Duodenal mucosa (tissue), 2 donors: ENCODE measurements around the gene MYO7B.
"Not testable (repeated sequence)": the region's sequence is repeated elsewhere in the genome, so short reads cannot be mapped to it uniquely, and the experiment has no call there.

Experiments
- H3K27ac ChIP-seq: one replicate; pipeline ENCODE4 v1.7.0; 2013; ENCODE audit warnings: low read depth, low read length
- H3K27me3 ChIP-seq, 2 donors: one replicate each; pipeline ENCODE4 v1.7.0; 2013; ENCODE audit warnings: low read length in 2 of 2, control low read depth in 1 of 2; ENCODE audit not compliant: insufficient read depth in 2 of 2, control insufficient read depth in 1 of 2
- H3K36me3 ChIP-seq, 2 donors: one replicate each; pipeline ENCODE4 v1.7.0; 2013; ENCODE audit warnings: low read length in 2 of 2, control low read depth in 1 of 2; ENCODE audit not compliant: insufficient read depth in 2 of 2, control insufficient read depth in 1 of 2
- H3K4me1 ChIP-seq, 2 donors: one replicate each; pipeline ENCODE4 v1.7.0; 2013; ENCODE audit warnings: low read length in 2 of 2, control low read depth in 1 of 2; ENCODE audit not compliant: insufficient read depth in 2 of 2, control insufficient read depth in 1 of 2
- H3K4me3 ChIP-seq, 2 donors: one replicate each; pipeline ENCODE4 v1.7.0; 2013; ENCODE audit warnings: low read length in 2 of 2, low read depth in 1 of 2
- H3K9ac ChIP-seq, 2 donors: one replicate each; pipeline ENCODE4 v1.7.0; 2013; ENCODE audit warnings: low read length in 2 of 2, low read depth in 1 of 2
- H3K9me3 ChIP-seq, 2 donors: one replicate each; pipeline ENCODE4 v1.7.0; 2013; ENCODE audit warnings: low read length in 2 of 2, control low read depth in 1 of 2; ENCODE audit not compliant: control insufficient read depth in 1 of 2

The MYO7B gene

DNA sequence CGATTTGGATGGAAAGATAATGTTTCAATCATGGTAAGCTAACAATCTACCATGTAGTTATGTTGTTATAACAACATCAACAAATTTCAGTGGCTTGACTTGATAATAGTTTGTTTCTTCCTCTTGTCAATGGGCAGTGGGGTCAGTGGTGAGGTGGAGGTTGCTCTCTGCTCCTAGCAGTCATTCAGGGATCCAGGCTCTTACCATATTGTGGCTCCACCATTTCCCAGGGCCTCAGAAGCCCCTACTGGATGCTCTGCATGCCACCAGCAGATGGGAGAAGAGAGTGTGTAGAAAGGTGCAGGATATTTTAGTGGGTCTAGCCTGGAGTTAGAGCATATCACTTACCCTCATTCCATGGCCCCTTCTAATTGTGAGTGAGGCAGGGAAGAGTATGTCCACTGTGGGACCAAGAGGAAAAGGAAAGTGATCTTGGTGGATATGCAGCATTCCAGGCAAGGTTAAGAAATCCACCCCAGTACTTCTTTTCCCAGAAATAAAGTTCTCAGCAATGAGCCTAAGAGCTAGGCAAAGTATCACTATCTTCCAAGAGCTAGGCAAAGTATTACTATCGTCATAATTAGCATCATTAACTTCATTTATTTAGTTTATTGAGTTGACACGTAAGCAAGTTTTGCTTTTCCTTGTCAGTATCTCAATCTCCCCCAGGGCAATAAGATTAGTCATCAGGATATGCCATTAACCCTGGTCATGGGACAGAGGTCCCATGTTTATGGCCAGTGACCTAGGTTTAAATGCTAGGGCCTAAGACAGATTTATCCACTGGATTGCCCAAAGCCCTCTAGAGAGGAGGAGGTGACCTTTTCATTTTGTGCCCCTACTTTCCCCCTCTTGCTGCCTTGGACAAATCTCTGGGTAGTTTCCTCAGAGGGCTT, 5.0 kb upstream of the MYO7B start:
- H3K9me3 ChIP-seq: no peaks in the 10 kb centered on the region
- H3K27me3 ChIP-seq: no peaks in the 10 kb centered on the region
- peaks cover 40 to 50% of the 10 kb centered on the region in 2 donors for H3K4me1 ChIP-seq
- H3K9ac ChIP-seq: no peak overlapping the region
- no peaks in the 10 kb centered on the region for H3K36me3 ChIP-seq
- peak overlapping the region in 1 of 2 donors; percentile 14 for H3K4me3 ChIP-seq
- peak overlapping the region; percentile 64 for H3K27ac ChIP-seq

DNA sequence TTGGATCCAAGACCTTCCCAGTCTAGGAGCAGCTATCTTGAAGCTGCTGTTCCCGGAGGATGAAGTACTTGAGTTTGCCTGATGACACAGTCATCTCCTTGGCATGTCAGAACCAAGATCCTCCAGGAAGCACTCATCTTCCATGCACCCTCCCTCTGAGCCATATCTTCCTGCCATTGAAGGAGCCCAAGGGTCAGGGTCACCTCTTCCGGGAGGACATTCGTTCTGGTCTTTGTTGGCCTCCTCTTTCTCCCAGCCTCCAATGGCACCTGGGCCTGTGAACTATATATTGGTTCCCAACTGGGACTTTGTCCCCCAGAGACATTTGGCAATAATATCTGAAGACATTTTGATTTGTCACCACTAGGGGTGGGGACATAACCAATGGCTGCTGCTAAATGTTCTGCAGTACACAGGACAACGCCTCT, 4.2 kb upstream of the MYO7B start:
- no peaks in the 10 kb centered on the region for H3K9me3 ChIP-seq
- H3K4me1 ChIP-seq: peaks cover 39 to 50% of the 10 kb centered on the region in 2 donors
- peak overlapping the region in 1 of 2 donors; percentile 14 for H3K4me3 ChIP-seq
- H3K9ac ChIP-seq: no peak overlapping the region
- no peaks in the 10 kb centered on the region for H3K36me3 ChIP-seq
- peak overlapping the region; percentile 64 for H3K27ac ChIP-seq
- H3K27me3 ChIP-seq: no peaks in the 10 kb centered on the region

DNA sequence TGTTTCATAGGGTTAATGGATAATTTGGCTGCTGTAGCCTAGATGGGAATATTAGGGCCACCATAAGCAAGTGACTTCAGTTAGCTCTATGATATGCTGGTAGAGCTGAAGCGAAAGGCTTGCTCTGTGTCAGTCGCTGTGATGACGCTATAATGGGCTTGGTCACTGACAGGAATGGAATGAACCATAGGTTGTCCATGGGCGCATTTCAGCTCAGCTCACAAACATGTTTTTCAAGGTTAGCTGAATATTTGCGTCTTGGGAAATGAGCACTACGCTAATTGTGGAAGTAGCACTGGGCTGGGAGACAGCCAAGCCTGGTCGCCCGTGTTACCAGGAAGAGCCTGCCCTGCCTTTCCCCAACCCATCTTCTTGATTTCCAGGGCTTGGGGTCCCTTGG, 3.2 kb upstream of the MYO7B start:
- Histone ChIP-seq H3K27ac (no peak overlapping the region), H3K27me3 (no peaks in the 10 kb centered on the region)

DNA sequence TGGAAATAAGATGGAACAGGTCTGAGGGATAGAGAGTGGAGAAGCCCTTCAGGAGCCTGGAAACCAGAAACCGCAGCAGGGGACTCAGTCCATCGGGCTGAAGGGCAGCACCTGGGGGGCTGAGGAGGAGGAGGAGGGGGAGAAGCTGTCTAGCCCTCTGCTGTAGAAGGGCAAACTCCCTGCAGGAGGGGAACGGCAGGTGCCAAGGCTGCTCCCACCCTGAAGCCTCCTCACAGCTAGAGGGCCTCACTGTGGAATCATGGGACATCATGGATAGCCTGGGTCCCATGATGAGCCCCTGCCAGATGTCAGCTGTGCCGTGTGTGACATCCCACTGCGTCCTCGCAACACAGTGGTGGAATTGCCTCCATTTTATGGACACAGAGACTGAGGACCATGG, 435 bp downstream of the MYO7B start:
- Histone ChIP-seq H3K36me3 (no peaks in the 10 kb centered on the region), H3K4me3 (peak overlapping the region; percentile 81 to 96), H3K9me3 (no peaks in the 10 kb centered on the region), H3K27me3 (no peaks in the 10 kb centered on the region), H3K9ac (peak overlapping the region; percentile 69 to 97), H3K4me1 (peaks cover 24 to 34% of the 10 kb centered on the region in 2 donors), H3K27ac (peak overlapping the region; percentile 89)

More for the DNA sequence above, 3.2 kb upstream of the MYO7B start:
- Histone ChIP-seq H3K9ac (no peak overlapping the region), H3K4me3 (no peak overlapping the region), H3K36me3 (no peaks in the 10 kb centered on the region), H3K4me1 (peaks cover 38 to 49% of the 10 kb centered on the region in 2 donors), H3K9me3 (no peaks in the 10 kb centered on the region)

DNA sequence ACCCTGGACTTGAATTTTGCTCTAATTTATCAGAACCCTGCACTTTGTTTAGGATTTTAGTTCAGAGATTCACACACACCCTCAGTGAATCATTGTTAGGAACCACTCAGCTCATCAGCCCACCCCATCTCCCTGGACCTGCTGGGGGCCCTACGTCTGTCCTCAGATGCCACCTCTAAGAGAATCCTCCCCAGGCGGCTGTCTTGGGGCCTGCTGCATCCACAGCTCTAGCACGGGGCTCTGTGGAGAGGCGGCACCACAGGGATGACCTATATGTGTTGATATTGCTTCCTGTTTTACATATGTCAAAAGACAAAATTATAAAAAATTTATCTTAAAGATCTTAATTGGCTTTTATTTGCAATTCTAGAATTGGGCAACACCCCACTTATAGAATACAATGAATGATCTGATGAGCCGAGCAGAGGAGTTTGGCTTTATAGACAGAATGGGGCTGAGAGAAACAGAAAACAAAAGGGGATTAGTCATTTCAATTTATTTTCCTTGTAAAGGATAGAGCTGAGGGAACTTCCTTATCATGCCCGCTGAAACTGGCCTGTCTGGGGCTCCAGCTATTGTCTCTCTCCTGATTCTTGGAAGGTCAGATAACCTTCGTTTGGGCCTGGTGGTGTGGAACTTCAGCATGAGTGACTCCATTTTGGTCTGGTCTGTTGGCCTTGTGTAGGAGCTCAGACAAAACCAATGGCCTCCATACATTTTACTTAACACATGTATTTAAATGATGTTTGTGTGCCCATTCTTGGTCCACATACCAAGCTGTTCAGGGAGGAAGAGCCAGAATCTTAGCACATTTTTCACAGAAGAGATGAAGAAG, 1.4 kb downstream of the MYO7B start:
- Histone ChIP-seq H3K36me3 (no peaks in the 10 kb centered on the region), H3K4me3 (peak overlapping the region; percentile 81 to 96), H3K27me3 (no peaks in the 10 kb centered on the region), H3K9ac (peak overlapping the region; percentile 69 to 97), H3K9me3 (no peaks in the 10 kb centered on the region), H3K4me1 (peaks cover 19 to 34% of the 10 kb centered on the region in 2 donors), H3K27ac (peak overlapping the region; percentile 67)

DNA sequence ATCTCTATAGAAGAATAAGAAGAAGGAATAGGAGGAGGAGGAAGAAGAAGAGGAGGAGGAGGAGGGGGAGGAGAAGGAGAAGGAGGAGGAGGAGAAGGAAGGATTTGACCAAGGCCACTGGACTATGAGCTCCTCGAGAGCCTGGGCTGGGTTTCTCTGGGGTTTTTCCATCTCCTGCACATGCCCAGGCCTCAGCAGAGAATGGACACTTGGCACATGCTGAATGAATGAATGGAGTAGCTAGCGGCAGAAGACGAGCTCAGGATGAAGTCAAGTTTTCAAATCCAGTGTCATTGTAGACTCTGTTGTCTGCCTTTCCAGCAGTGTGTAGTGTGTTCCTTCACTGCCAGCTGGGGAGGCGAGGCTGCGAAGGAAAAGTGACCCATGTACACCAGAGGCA, 2.2 kb downstream of the MYO7B start:
- peak overlapping the region; percentile 81 to 96 for H3K4me3 ChIP-seq
- H3K36me3 ChIP-seq: no peaks in the 10 kb centered on the region
- H3K27ac ChIP-seq: no peak overlapping the region
- peak overlapping the region in 1 of 2 donors; percentile 97 for H3K9ac ChIP-seq
- H3K4me1 ChIP-seq: peaks cover 20 to 34% of the 10 kb centered on the region in 2 donors
- no peaks in the 10 kb centered on the region for H3K9me3 ChIP-seq
- no peaks in the 10 kb centered on the region for H3K27me3 ChIP-seq

DNA sequence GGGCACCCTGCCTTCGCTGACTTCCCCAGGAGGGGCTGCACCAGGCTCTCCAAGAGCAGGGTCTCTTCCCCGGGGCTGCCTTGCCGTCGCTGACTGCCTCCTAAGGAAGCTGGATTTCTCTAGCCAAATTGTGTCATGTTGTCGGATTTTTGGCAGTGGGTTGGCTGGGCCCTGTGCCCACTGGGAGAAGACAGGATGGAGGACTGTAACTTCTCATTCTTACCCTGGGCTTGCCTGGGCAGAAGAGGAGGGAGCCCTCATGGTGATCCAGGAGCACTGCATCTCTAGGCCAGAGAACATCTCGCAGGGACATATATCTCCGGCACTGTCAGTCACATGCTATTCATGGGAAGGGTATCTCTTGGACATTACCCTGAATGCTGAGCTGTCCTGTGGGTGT, 6.3 kb downstream of the MYO7B start:
- no peak overlapping the region for H3K9ac ChIP-seq
- peaks cover 0 to 3% of the 10 kb centered on the region in 2 donors for H3K27me3 ChIP-seq

DNA sequence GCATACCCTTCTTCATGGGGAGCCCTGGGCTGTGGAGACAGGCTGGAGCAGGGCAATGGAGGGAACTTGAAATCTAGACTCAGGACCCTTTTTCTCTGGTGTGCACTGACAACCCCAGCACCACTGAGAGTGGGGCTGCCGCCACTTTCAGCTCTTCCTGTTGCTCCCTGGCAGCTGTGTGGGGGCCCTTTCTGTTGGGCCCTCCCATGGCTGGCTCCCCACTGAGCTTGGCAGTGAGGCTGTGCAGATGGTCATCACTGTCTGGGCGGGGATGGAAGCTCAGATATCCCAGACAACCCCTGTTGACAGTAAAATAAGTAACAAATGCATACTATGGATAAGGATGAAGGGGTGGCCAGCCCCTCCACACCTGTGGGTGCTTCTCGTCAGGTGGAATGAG, 6.7 kb downstream of the MYO7B start:
- Histone ChIP-seq H3K4me1 (peaks cover 10 to 27% of the 10 kb centered on the region in 2 donors), H3K9ac (no peak overlapping the region), H3K36me3 (peaks cover 0 to 10% of the 10 kb centered on the region in 2 donors), H3K27ac (no peak overlapping the region), H3K27me3 (peaks cover 0 to 3% of the 10 kb centered on the region in 2 donors), H3K4me3 (no peak overlapping the region), H3K9me3 (no peaks in the 10 kb centered on the region)

More for the DNA sequence above, 6.3 kb downstream of the MYO7B start:
- Histone ChIP-seq H3K9me3 (no peaks in the 10 kb centered on the region), H3K4me1 (peaks cover 10 to 29% of the 10 kb centered on the region in 2 donors), H3K4me3 (no peak overlapping the region), H3K27ac (no peak overlapping the region), H3K36me3 (peaks cover 0 to 6% of the 10 kb centered on the region in 2 donors)

DNA sequence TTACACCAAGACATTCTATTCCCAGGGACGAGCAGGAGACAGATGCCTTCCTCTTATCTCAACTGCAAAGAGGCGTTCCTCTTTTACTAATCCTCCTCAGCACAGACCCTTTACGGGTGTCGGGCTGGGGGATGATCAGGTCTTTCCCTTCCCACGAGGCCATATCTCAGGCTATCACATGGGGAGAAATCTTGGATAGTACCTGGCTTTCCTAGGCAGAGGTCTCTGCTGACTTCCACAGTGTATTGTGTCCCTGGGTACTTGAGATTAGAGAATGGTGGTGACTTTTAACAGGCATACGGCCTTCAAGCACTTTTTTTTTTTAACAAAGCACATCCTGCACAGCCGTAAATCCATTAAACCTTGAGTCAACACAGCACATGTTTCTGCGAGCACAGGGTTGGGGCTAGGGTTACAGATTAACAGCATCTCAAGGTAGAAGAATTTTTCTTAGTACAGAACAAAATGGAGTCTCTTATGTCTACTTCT, 7.6 kb downstream of the MYO7B start:
- Histone ChIP-seq H3K4me1 (peaks cover 10 to 24% of the 10 kb centered on the region in 2 donors), H3K36me3 (peaks cover 0 to 11% of the 10 kb centered on the region in 2 donors)
- not testable (repeated sequence) for H3K27ac ChIP-seq, H3K27me3 ChIP-seq, H3K9ac ChIP-seq, H3K9me3 ChIP-seq, H3K4me3 ChIP-seq
